Measurements from ENCODE around the gene TRAPPC13.

GRCh38 chr5:65695162-65695755 is 70.4 kb downstream of the TRAPPC13 start:
- TF ChIP-seq CTCF (IDR thresholded peaks at IDR 0.05; ENCODE audit: borderline replicate concordance, extremely low read depth, low read length, poor library complexity, severe bottlenecking) (no peak), EZH2 (IDR thresholded peaks at IDR 0.05; ENCODE audit: borderline replicate concordance, low read depth, low read length, severe bottlenecking) (no peak)
